SH-SY5Y (cell line): Measurements from ENCODE around the gene INPP4B.

Experiments used
- GATA2 ChIP-seq: IDR thresholded peaks from 2 replicates; pipeline ENCODE4 v1.6.1; 2011; ENCODE audit warnings: mild to moderate bottlenecking, low read depth, low read length
- GATA3 ChIP-seq: IDR thresholded peaks from 2 replicates; pipeline ENCODE4 v1.6.1; 2011; ENCODE audit warnings: low read depth, mild to moderate bottlenecking, low read length, moderate library complexity

DNA sequence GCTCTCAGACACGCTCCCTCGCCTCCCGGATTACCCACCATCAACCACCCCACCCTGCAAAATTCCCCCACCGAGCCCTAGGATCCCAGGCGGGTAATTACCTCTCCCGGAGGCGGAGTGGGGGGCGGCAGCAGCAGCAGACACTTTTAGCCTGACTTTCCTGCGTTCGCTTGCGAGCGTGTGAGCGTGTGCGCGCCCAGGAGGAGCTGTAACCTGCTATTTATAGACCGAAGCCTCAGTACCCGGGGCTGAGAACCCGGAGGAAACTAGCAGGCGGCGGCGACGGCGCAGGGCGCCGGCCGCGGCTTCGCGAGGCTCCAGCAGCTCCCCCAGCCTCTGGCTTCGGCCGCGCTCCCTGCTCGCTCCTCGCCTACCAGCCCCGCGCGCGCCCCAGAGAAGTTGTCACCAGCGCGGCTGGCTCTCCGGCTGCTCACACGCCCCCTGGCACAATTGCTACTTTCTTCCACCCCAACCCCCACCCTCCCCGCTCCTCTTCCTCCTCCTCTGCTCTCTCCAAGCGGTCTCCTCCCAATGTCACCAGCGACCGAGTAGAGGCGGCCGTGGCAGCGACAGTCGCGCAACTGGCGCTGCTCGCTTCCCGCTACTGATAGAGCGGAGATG lies at the start of gene INPP4B:
- TF ChIP-seq GATA2 (no peak), GATA3 (no peak)
